Fibroblast of gingiva (primary cell): ENCODE measurements around the gene ATP1B3.
"Not testable (repeated sequence)": the region's sequence is repeated elsewhere in the genome, so short reads cannot be mapped to it uniquely, and the experiment has no call there.

Experiments
- DNase-seq: peaks from one replicate; pipeline ENCODE4 v3.0.0-alpha.2; 2011; ENCODE audit warnings: low read depth

ATP1B3 gene

GRCh38 chr3:141876381-141876890, at the start of gene ATP1B3:
ATP1B3 (plus strand) TSS chr3:141876643; CDS start chr3:141876802, 159 bp downstream.
- DNase-seq = peak; percentile 84

DNA sequence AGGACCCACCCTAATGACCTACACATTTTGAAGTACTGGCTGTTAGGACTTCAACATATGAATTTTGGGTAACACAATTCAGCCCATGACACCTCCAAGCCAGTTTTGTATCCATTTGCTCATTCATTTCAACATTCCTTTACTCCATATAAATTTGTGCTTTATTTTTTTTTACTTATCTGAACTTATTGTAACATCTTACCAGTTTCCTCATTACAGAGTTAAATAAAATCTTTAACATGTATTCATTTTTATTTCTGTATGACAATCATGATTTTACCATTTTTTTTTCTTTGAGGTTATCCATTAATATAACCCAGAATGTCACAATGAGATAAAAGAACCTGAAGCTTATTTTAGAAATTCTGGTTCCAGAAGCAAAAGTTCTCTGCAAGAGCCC, 48.0 kb upstream of the ATP1B3 start:
- no peak for DNase-seq

DNA sequence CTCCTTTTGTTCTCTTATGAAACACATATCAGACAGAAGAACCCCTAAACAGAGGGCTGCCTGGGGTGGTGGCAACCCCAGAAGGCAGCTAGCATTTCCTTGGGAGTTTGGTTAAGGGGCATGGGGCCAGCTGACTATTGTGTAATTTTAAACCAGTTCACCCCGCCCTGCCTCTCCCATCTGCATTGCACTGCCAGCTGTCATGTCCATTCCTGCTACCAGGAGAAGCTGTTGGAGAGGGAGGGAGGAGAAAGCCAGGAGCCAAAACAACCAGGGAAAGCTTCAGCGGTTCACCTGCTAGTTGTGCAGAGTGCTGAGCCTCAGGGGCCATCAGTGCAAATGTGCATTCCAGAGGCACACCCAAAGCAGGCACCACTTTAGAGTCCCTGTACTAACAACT, 47.6 kb upstream of the ATP1B3 start:
- DNase-seq = peak; percentile 34

GRCh38 chr3:141830508-141830907, 45.9 kb upstream of the ATP1B3 start:
- no peak for DNase-seq

DNA sequence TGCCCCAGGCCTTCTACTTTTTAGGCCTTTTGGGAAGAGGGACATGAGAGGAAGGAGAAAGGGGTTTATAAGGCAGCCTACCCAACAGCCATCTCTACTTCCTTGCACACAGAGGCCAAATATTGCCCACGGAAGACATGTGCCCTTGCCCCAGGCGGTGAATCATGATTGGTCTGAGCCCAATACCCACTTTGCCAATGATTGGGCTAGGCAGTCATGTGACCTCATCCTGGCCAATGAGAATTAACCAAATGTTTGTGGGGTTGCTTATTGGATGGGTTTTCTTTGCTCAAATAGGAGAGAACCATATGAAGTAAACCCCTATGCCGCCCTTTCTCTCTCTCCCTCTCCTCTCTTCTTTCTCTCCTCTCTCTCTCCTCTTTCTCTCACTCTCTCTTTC, 42.2 kb upstream of the ATP1B3 start:
- DNase-seq = no peak

GRCh38 chr3:141835557-141836229, 40.8 kb upstream of the ATP1B3 start:
- DNase-seq = no peak

DNA sequence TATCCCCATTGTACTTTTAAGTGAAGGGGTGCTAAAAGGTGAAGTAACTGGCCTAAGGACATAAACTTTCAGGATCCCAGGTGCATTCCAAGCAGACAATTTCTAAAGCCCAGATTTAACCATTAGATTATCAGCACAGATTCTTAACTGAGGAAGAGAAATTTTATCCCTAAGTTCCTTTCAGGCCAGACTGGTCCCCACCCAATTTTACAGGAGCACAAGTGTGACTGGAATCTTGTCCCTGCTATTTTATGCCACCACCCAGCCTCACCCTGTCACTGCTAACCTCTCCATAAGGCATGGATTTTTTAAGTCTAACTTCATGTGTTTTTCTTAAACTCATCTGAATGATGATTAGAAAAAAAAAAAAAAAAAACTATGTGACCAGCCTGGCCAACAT, 37.1 kb upstream of the ATP1B3 start:
- no peak for DNase-seq

DNA sequence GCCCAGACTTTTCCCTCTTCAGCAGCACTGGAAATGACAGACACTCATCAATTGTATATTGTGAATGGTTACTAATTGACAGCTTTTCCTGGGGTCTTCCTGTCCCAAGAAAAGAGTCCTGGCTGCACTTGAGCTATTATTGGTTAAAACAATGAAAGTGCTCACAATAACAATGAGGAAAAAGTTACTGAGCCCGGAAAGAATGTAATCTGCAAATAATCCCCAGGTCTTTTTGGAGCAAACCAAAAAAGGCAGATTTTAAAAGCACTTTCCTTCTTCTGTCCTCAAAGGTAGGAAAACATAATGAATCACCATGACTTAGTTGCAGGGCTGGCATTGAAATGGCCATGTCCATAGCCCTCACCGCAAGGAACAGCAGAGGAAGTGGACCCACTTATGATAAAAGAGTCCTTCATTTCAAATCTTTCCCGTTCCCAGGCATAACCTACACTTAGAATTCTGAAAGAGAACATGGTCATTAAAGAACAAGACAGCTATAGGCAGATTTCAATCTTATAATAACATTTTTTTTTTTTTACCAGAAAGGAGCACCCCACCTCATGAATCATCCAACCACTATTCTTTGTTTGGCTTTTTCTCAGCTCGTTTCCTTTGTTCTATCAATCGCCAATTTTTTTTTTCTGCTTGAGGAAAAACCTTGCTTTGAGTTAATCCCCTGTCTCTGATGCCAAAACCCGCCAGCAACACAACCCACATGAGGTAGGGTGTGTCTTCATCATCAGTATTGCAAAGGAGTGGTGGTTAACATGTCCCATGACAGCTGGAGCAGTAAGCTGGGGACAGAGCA, 35.5 kb upstream of the ATP1B3 start:
- DNase-seq = no peak

DNA sequence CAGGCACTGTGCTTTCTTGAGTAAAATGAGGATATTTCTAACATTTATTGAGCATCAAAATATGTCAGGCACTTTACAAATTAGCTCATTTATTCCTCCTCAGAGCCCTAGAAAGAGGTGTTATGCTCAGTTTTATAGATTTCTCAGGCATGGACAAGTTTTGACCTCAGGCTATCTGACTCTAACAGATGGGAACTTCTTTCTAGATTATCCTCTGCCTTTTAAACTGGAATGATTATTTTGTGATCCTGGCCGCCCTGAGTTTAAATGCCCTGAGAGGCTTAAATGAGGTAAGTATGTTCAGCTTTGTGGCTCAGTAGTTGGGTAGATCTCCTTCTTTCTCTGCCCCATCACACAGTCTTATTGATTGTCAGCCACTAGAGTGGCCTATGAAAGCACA, 32.3 kb upstream of the ATP1B3 start:
- DNase-seq = no peak

GRCh38 chr3:141844812-141845211, 31.6 kb upstream of the ATP1B3 start:
- DNase-seq = no peak

DNA sequence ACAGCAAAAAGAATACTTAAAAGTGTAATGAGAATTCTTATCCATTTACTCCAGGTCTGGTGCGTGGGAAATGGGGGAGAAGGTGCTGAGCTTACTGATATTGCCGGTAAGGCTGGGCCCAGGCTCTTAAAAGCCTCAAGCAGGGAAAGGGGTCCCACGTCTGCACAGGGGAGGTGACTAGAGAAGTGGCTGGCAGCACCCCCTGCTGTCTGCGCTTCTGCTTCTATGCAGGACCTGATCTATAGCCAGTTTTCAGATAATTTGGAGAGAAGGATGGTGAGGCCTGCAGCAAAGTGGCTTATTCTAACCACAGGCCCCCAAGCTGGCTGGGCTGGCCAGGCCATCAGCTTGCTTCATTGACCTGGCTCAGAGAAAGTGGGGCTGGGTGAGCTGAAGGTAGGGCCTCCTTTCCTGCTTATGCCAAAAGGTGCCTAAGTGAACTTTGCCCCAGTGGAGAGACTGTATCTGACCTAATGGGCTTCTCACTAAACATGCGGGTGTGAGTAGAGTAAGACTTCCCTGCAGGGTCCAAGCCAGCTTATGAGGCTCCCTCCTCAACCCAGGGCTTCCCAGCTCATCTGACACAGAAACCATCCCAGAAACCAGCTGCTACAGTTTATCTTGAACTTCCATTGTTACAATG, 30.9 kb upstream of the ATP1B3 start:
- DNase-seq = no peak

- DNase-seq = no peak
Observed at GRCh38 chr3:141846050-141846433, 30.4 kb upstream of the ATP1B3 start.

DNA sequence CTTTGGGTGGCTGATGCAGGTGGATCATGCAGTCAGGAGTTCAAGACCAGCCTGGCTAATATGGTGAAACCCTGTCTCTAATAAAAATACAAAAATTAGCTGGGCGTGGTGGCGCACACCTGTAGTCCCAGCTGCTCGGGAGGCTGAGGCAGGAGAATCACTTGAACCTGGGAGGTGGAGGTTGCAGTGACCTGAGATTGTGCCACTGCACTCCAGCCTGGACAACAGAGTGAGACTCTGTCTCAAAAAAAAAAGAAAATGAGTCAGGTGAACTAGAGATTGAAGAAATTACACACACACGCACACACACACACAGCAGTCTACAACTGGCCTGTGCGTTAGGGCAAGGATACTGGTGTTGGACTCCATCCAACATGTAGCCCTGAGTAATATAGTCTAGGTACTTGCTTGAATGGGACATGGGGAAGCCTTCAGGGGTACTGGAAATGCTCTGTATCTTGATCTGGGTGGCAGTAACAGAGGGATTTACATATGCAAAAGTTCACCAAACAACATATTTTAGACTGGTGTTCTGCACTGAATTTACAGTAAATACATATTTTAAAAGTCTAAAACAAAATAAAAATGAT, 28.2 kb upstream of the ATP1B3 start:
- DNase-seq = not testable (repeated sequence)

DNA sequence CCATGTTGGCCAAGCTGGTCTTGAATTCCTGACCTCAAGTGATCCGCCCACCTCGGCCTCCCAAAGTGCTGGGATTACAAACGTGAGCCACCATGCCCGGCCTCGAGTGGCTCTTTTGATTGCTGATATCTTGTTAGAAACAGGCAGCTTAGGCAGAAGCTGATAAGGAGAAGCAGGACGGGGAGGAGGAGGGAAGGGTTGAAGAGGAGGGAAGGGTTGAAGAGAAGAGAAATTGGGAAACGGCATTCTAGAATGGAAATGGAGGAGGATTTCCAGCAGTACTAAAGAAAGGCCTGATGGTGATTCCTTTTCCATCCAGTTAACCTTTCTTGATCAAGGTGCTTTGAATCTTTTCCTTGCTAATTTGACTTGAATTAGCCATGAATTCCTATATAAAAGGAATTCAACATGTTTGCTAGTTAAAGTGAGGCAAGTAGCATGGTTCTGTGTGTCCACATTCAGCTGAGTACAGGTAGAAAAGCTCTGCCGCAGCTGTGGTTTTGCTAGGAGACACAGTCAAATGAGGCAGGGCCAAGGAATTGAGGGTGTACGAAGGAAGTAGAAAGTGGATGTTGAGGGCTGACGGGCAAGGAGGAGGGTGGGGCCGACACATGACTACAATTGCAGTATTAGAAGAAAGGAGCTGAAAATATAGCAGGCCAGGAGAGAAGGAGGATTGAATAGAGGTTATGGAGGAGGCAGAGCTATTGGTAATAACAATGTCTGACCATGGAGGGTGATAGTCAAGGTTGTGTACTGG, 27.2 kb upstream of the ATP1B3 start:
- no peak for DNase-seq

- DNase-seq = no peak
Observed at GRCh38 chr3:141851411-141851810, 25.0 kb upstream of the ATP1B3 start.

GRCh38 chr3:141853081-141853601, 23.3 kb upstream of the ATP1B3 start:
- DNase-seq = peak; percentile 56

GRCh38 chr3:141853629-141854168, 22.7 kb upstream of the ATP1B3 start:
- DNase-seq = no peak

GRCh38 chr3:141854599-141854998, 21.8 kb upstream of the ATP1B3 start:
- no peak for DNase-seq

GRCh38 chr3:141858312-141858711, 18.1 kb upstream of the ATP1B3 start:
- DNase-seq = no peak

- no peak for DNase-seq
Observed at GRCh38 chr3:141859651-141860050, 16.8 kb upstream of the ATP1B3 start.

- no peak for DNase-seq
Observed at GRCh38 chr3:141860086-141860669, 16.3 kb upstream of the ATP1B3 start.
